Measurements from ENCODE around the gene CDCA5. TPM values are rescaled to one million over a fixed set of nuclear protein-coding genes. Genes with fewer than 3 reads are reported as not detected.

The CDCA5 gene
- total RNA-seq, 1 experiment from 2014 or later, result 94.8 TPM

- Histone ChIP-seq H3K9me3 (ENCODE audit: control insufficient read depth, low read depth, low read length) (no peaks in the 10 kb centered on the region), H2AK5ac (ENCODE audit: insufficient read length, low read length) (no peak within 1 kb of the TSS), H4K8ac (replicated peaks; ENCODE audit: insufficient read length, low read depth, low read length) (no peak within 1 kb of the TSS), H3K27me3 (ENCODE audit: insufficient read depth, low read length) (no peaks in the 10 kb centered on the region), H3K9ac (ENCODE audit: extremely low read depth, insufficient read length, low read length) (peak within 1 kb of the TSS; percentile 82), H2BK15ac (ENCODE audit: low read depth, low read length) (no peak within 1 kb of the TSS), H3K23me2 (ENCODE audit: insufficient read length, low read depth, low read length, poor library complexity, severe bottlenecking) (peaks cover 21% of the 10 kb centered on the region), H2BK5ac (ENCODE audit: insufficient read length, low read length) (no peak within 1 kb of the TSS), H3K27ac (ENCODE audit: insufficient read length, low read depth, low read length) (no peak within 1 kb of the TSS), H3K18ac (ENCODE audit: insufficient read length, low read depth, low read length) (peak within 1 kb of the TSS; percentile 88), H3K14ac (ENCODE audit: insufficient read depth, low read length) (peak within 1 kb of the TSS; percentile 91), H3K79me2 (ENCODE audit: insufficient read depth, low read length) (peaks cover 6% of the 10 kb centered on the region; the same call in 1 of the 2 replicates), H3K4me2 (ENCODE audit: insufficient read depth, insufficient read length, low read length) (peak within 1 kb of the TSS; percentile 74), H2AFZ (ENCODE audit: low read length) (no peak within 1 kb of the TSS), H3K23ac (ENCODE audit: insufficient read length, low read depth, low read length) (no peak within 1 kb of the TSS), H3K4me1 (ENCODE audit: insufficient read depth, low read length) (no peaks in the 10 kb centered on the region), H4K5ac (ENCODE audit: insufficient read length, low read depth, low read length) (no peak within 1 kb of the TSS), H3T11ph (ENCODE audit: low read length) (no peak within 1 kb of the TSS), H2BK120ac (ENCODE audit: low read depth, low read length, poor library complexity, severe bottlenecking) (no peak within 1 kb of the TSS), H2BK12ac (ENCODE audit: insufficient read length, low read depth, low read length) (no peak within 1 kb of the TSS), H2BK20ac (ENCODE audit: low read depth, low read length, poor library complexity, severe bottlenecking) (no peak within 1 kb of the TSS), H4K91ac (ENCODE audit: insufficient read length, low read depth, low read length) (no peak within 1 kb of the TSS), H4K20me1 (ENCODE audit: control insufficient read depth, insufficient read depth, insufficient read length) (no peaks in the 10 kb centered on the region), H3K56ac (ENCODE audit: insufficient read length, low read depth, low read length) (no peak within 1 kb of the TSS), H3K79me1 (ENCODE audit: insufficient read depth, low read depth, low read length, poor library complexity, severe bottlenecking) (no peaks in the 10 kb centered on the region), H3K4ac (ENCODE audit: low read depth, low read length) (no peak within 1 kb of the TSS; the same call in 1 of the 2 replicates)
- Mint-ChIP-seq H3K27me3 (ENCODE audit: low read depth) (peaks cover 1% of the 10 kb centered on the region; the same call in 1 of the 2 replicates), H3K27ac (peak within 1 kb of the TSS; percentile 92 to 98 (median 96)), H3K4me3 (peak within 1 kb of the TSS; percentile 84 to 89), H3K4me1 (peaks cover 14 to 26% of the 10 kb centered on the region in 2 experiments), H3K9me3 (no peaks in the 10 kb centered on the region), H3K36me3 (ENCODE audit: insufficient read depth in 1 of 3, low read depth in 3 of 3) (peaks cover 32 to 67% (median 65%) of the 10 kb centered on the region in 3 experiments)
- DNase-seq, result peak; percentile 99
- peak; percentile 96 for TF ChIP-seq CTCF (conservative IDR thresholded peaks at IDR 0.05)
- WGBS (ENCODE audit: extremely low coverage, insufficient read length, low lambda C conversion rate), result no CpG with 5 or more reads among the region's 89 CpGs
Observed at GRCh38 chr11:65117206-65118096, 33.6 kb upstream of the CDCA5 start, which contains the start of gene ZNHIT2. Gene ZNHIT2 (minus strand): TSS chr11:65117701. CDS start chr11:65117653, 48 bp downstream.

All from H9 (cell line).